Measurements from ENCODE around the gene KIFAP3.

- no peak for TF ChIP-seq CTCF (IDR thresholded peaks at IDR 0.05)
- TF ChIP-seq POLR2A (IDR thresholded peaks at IDR 0.05), result no peak
- no peak for TF ChIP-seq EP300 (IDR thresholded peaks at IDR 0.05)
Measured at GRCh38 chr1:170017478-170017877, 57.0 kb downstream of the KIFAP3 start.

Data from tibial nerve (tissue), 4 donors.